H9 (cell line): ENCODE measurements around the gene BARX2. TPM values are rescaled to one million over a fixed set of nuclear protein-coding genes. Genes with fewer than 3 reads are reported as not detected.

Experiments used
- DNase-seq: peaks from one replicate; pipeline ENCODE4 v3.0.0-alpha.2; 2017
- H2AFZ ChIP-seq: one replicate; pipeline ENCODE4 v1.6.1; 2013; ENCODE audit warnings: mild to moderate bottlenecking, low read length, control low read depth, moderate library complexity
- H2AK5ac ChIP-seq: 2 replicates; pipeline ENCODE4 v1.6.1; 2013; ENCODE audit warnings: low read length, control low read depth, mixed read lengths; ENCODE audit not compliant: insufficient read length
- H2BK120ac ChIP-seq: one replicate; pipeline ENCODE4 v1.6.1; 2013; ENCODE audit warnings: low read depth, mild to moderate bottlenecking, low read length, control low read depth, inconsistent platforms; ENCODE audit not compliant: poor library complexity, severe bottlenecking
- H2BK12ac ChIP-seq: 2 replicates; pipeline ENCODE4 v1.6.1; 2013; ENCODE audit warnings: low read length, control low read depth, mixed read lengths, low read depth; ENCODE audit not compliant: insufficient read length
- H2BK15ac ChIP-seq: 2 replicates; pipeline ENCODE4 v1.6.1; 2013; ENCODE audit warnings: low read depth, low read length, control low read depth
- H2BK20ac ChIP-seq: one replicate; pipeline ENCODE4 v1.6.1; 2013; ENCODE audit warnings: low read depth, mild to moderate bottlenecking, low read length, control low read depth, inconsistent platforms; ENCODE audit not compliant: poor library complexity, severe bottlenecking
- H2BK5ac ChIP-seq: 2 replicates; pipeline ENCODE4 v1.6.1; 2013; ENCODE audit warnings: low read length, control low read depth, mixed read lengths; ENCODE audit not compliant: insufficient read length
- H3K14ac ChIP-seq: 2 replicates; pipeline ENCODE4 v1.6.1; 2013; ENCODE audit warnings: low read length, control low read depth; ENCODE audit not compliant: insufficient read depth
- H3K18ac ChIP-seq: 2 replicates; pipeline ENCODE4 v1.6.1; 2013; ENCODE audit warnings: low read depth, mild to moderate bottlenecking, mixed read lengths, low read length, control low read depth; ENCODE audit not compliant: insufficient read length
- H3K23ac ChIP-seq: 2 replicates; pipeline ENCODE4 v1.6.1; 2013; ENCODE audit warnings: low read length, control low read depth, mixed read lengths, low read depth; ENCODE audit not compliant: insufficient read length
- H3K23me2 ChIP-seq: 2 replicates; pipeline ENCODE4 v1.6.1; 2013; ENCODE audit warnings: low read depth, mild to moderate bottlenecking, mixed read lengths, low read length, control low read depth; ENCODE audit not compliant: insufficient read length, poor library complexity, severe bottlenecking
- H3K27ac ChIP-seq: 2 replicates; pipeline ENCODE4 v1.5.1; 2013; ENCODE audit warnings: low read length, control low read depth, mixed read lengths, low read depth; ENCODE audit not compliant: insufficient read length
- H3K27me3 ChIP-seq: 2 replicates; pipeline ENCODE4 v1.6.1; 2013; ENCODE audit warnings: low read length, control low read depth, inconsistent platforms; ENCODE audit not compliant: insufficient read depth
- H3K4ac ChIP-seq: 2 replicates; pipeline ENCODE4 v1.6.1; 2013; ENCODE audit warnings: low read depth, mild to moderate bottlenecking, control low read depth, inconsistent platforms, low read length, moderate library complexity
- H3K4me1 ChIP-seq: 2 replicates; pipeline ENCODE4 v1.6.1; 2013; ENCODE audit warnings: low read length, control low read depth, inconsistent platforms; ENCODE audit not compliant: insufficient read depth
- H3K4me2 ChIP-seq: 2 replicates; pipeline ENCODE4 v1.6.1; 2013; ENCODE audit warnings: low read length, control low read depth, mixed read lengths; ENCODE audit not compliant: insufficient read length, insufficient read depth
- H3K56ac ChIP-seq: 2 replicates; pipeline ENCODE4 v1.6.1; 2013; ENCODE audit warnings: low read depth, mild to moderate bottlenecking, mixed read lengths, low read length, control low read depth; ENCODE audit not compliant: insufficient read length
- H3K79me1 ChIP-seq: 2 replicates; pipeline ENCODE4 v1.6.1; 2013; ENCODE audit warnings: low read depth, mild to moderate bottlenecking, moderate library complexity, low read length, control low read depth, inconsistent platforms; ENCODE audit not compliant: insufficient read depth, poor library complexity, severe bottlenecking
- H3K79me2 ChIP-seq: 2 replicates; pipeline ENCODE4 v1.6.1; 2013; ENCODE audit warnings: low read length, control low read depth, inconsistent platforms; ENCODE audit not compliant: insufficient read depth
- H3K9ac ChIP-seq: 2 replicates; pipeline ENCODE4 v1.6.1; 2013; ENCODE audit warnings: low read length, control low read depth, mixed read lengths; ENCODE audit not compliant: insufficient read length; ENCODE audit errors: extremely low read depth
- H3K9me3 ChIP-seq: one replicate; pipeline ENCODE4 v1.6.1; 2013; ENCODE audit warnings: low read depth, low read length, inconsistent platforms; ENCODE audit not compliant: control insufficient read depth
- H3T11ph ChIP-seq: one replicate; pipeline ENCODE4 v1.6.1; 2013; ENCODE audit warnings: mild to moderate bottlenecking, low read length, control low read depth, inconsistent platforms
- H4K20me1 ChIP-seq: one replicate; pipeline ENCODE4 v1.6.1; 2013; ENCODE audit not compliant: control insufficient read depth, insufficient read length, insufficient read depth
- H4K5ac ChIP-seq: 2 replicates; pipeline ENCODE4 v1.6.1; 2013; ENCODE audit warnings: low read depth, mild to moderate bottlenecking, mixed read lengths, low read length, control low read depth; ENCODE audit not compliant: insufficient read length
- H4K8ac ChIP-seq: replicated peaks from 2 replicates; pipeline ENCODE4 v1.6.1; 2013; ENCODE audit warnings: low read length, control low read depth, mixed read lengths, low read depth; ENCODE audit not compliant: insufficient read length
- H4K91ac ChIP-seq: 2 replicates; pipeline ENCODE4 v1.6.1; 2013; ENCODE audit warnings: low read depth, mild to moderate bottlenecking, moderate library complexity, mixed read lengths, low read length, control low read depth; ENCODE audit not compliant: insufficient read length
- H3K27ac Mint-ChIP-seq, 3 experiments: 2 replicates in 2 of 3; 3 replicates in 1 of 3; pipeline ENCODE4 v1.8.0; 2020 to 2021; ENCODE audit warnings: mixed read lengths in 3 of 3, mild to moderate bottlenecking in 1 of 3, moderate library complexity in 1 of 3
- H3K27me3 Mint-ChIP-seq: 2 replicates; pipeline ENCODE4 v1.8.0; 2021; ENCODE audit warnings: low read depth, mild to moderate bottlenecking, moderate library complexity, mixed read lengths
- H3K36me3 Mint-ChIP-seq, 3 experiments: 2 replicates in 2 of 3; 3 replicates in 1 of 3; pipeline ENCODE4 v1.8.0; 2020 to 2021; ENCODE audit warnings: low read depth in 3 of 3, mixed read lengths in 3 of 3; ENCODE audit not compliant: insufficient read depth in 1 of 3
- H3K4me1 Mint-ChIP-seq, 2 experiments: 2 replicates each; pipeline ENCODE4 v1.8.0; 2020; ENCODE audit warnings: mixed read lengths in 2 of 2
- H3K4me3 Mint-ChIP-seq, 2 experiments: 2 replicates in 1 of 2; 3 replicates in 1 of 2; pipeline ENCODE4 v1.8.0; 2020 to 2021; ENCODE audit warnings: mild to moderate bottlenecking in 2 of 2, mixed read lengths in 2 of 2, moderate library complexity in 1 of 2
- H3K9me3 Mint-ChIP-seq, 2 experiments: 2 replicates in 1 of 2; 3 replicates in 1 of 2; pipeline ENCODE4 v1.8.0; 2020; ENCODE audit warnings: mild to moderate bottlenecking in 2 of 2, mixed read lengths in 2 of 2, moderate library complexity in 1 of 2
- WGBS: extraction: QIAGEN DNeasy Blood & Tissue Kit; methylation state at CpG from one replicate; pipeline ENCODE4 v1.1.7; 2013; ENCODE audit warnings: missing lambda C conversion rate, low lambda C conversion rate, mixed read lengths; ENCODE audit not compliant: insufficient read length; ENCODE audit errors: extremely low coverage; 5-methylcytosine and 5-hydroxymethylcytosine counted together
- total RNA-seq: library from RNA; stranded (reverse); gene quantifications from 2 replicates; pipeline ENCODE4 v1.2.1, GENCODE V29; 2021
- TF ChIP-seq, protein P1 (sequence below): fragments of 200-600 bp; sonication (generic); conservative IDR thresholded peaks from 3 replicates; pipeline ENCODE4 v1.8.0; 2021; ENCODE audit warnings: antibody characterized with exemption, mild to moderate bottlenecking

Gene BARX2
- total RNA-seq, 1 experiment from 2014 or later, result not detected

DNA sequence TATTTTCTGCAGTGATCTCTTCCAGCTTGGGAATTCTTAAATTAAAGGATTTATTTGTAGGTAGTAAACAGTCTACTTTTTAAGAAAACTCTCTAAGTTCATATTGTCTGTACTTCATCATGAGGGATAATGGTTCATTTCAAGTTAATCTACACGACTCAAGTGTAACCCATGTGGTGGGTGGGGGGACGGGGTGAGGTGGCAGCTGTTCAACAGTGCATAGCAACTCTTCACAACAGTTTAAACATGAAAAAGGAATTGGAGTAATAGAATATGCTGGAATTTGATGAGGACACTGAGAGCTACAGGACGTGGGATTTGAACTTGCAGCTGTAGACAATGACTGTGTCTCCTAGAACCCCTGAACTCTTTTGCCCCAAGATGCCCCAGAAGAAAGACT is 20.8 kb downstream of the BARX2 start:
- Histone ChIP-seq H3K79me1 (no peaks in the 10 kb centered on the region), H2BK20ac (no peak overlapping the region), H3K9ac (no peak overlapping the region), H2BK5ac (no peak overlapping the region), H2AK5ac (no peak overlapping the region), H3K56ac (no peak overlapping the region), H3K4me1 (no peaks in the 10 kb centered on the region), H3K9me3 (no peaks in the 10 kb centered on the region), H2BK12ac (no peak overlapping the region), H3K4ac (no peak overlapping the region), H4K8ac (no peak overlapping the region), H2BK15ac (no peak overlapping the region), H2AFZ (no peak overlapping the region), H3K79me2 (no peaks in the 10 kb centered on the region), H3K23me2 (no peaks in the 10 kb centered on the region), H3K27me3 (no peaks in the 10 kb centered on the region), H3K27ac (no peak overlapping the region), H3K23ac (no peak overlapping the region), H3K18ac (no peak overlapping the region), H2BK120ac (no peak overlapping the region), H3K4me2 (no peak overlapping the region), H4K5ac (no peak overlapping the region), H3T11ph (no peak overlapping the region), H4K91ac (no peak overlapping the region), H3K14ac (no peak overlapping the region), H4K20me1 (no peaks in the 10 kb centered on the region)
- Mint-ChIP-seq H3K27ac (no peak overlapping the region), H3K4me3 (no peak overlapping the region), H3K4me1 (no peaks in the 10 kb centered on the region), H3K9me3 (peaks cover 3 to 5% of the 10 kb centered on the region in 2 experiments; a peak in 3 of 5 replicates), H3K36me3 (0 out of 7 replicates have a peak, but pooled peaks cover 0 to 7% (median 0%) of the 10 kb centered on the region in 3 experiments), H3K27me3 (peaks cover 4% of the 10 kb centered on the region)
- no CpG with 5 or more reads among the region's 3 CpGs for WGBS
- TF ChIP-seq, protein P1, sequence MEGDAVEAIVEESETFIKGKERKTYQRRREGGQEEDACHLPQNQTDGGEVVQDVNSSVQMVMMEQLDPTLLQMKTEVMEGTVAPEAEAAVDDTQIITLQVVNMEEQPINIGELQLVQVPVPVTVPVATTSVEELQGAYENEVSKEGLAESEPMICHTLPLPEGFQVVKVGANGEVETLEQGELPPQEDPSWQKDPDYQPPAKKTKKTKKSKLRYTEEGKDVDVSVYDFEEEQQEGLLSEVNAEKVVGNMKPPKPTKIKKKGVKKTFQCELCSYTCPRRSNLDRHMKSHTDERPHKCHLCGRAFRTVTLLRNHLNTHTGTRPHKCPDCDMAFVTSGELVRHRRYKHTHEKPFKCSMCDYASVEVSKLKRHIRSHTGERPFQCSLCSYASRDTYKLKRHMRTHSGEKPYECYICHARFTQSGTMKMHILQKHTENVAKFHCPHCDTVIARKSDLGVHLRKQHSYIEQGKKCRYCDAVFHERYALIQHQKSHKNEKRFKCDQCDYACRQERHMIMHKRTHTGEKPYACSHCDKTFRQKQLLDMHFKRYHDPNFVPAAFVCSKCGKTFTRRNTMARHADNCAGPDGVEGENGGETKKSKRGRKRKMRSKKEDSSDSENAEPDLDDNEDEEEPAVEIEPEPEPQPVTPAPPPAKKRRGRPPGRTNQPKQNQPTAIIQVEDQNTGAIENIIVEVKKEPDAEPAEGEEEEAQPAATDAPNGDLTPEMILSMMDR, result no peak
- DNase-seq, result no peak
